Smooth muscle cell (in vitro differentiated cells): Measurements from ENCODE around the gene AURKB. TPM values are rescaled to one million over a fixed set of nuclear protein-coding genes. Genes with fewer than 3 reads are reported as not detected.

Experiments
- DNase-seq: peaks from one replicate; lab custom pipeline; 2025; ENCODE audit not compliant: unreplicated experiment; lab: John Stamatoyannopoulos, UW
- H2AFZ ChIP-seq: fragments of 200-600 bp; sonication (generic); 2 replicates; pipeline ENCODE4 v1.6.0; 2016; ENCODE audit warnings: antibody characterized with exemption, low read depth, mild to moderate bottlenecking
- H3F3A ChIP-seq: fragments of 200-600 bp; sonication (generic); 2 replicates; pipeline ENCODE4 v1.6.0; 2017; ENCODE audit warnings: antibody characterized with exemption, low read depth
- H3K27ac ChIP-seq: fragments of 200-600 bp; sonication (generic); 2 replicates; pipeline ENCODE4 v1.5.1; 2016; ENCODE audit warnings: low read depth, mild to moderate bottlenecking
- H3K27me3 ChIP-seq: fragments of 200-600 bp; sonication (generic); 2 replicates; pipeline ENCODE4 v1.6.1; 2016; ENCODE audit warnings: low read depth, mild to moderate bottlenecking
- H3K36me3 ChIP-seq: fragments of 200-600 bp; sonication (generic); 2 replicates; pipeline ENCODE4 v1.5.1; 2016; ENCODE audit warnings: low read depth
- H3K4me1 ChIP-seq: fragments of 200-600 bp; sonication (generic); 2 replicates; pipeline ENCODE4 v1.5.1; 2016; ENCODE audit warnings: low read depth
- H3K4me2 ChIP-seq: fragments of 200-600 bp; sonication (generic); 2 replicates; pipeline ENCODE4 v1.6.0; 2016; ENCODE audit warnings: mild to moderate bottlenecking
- H3K4me3 ChIP-seq: fragments of 200-600 bp; sonication (generic); 2 replicates; pipeline ENCODE4 v1.5.1; 2016; ENCODE audit warnings: mild to moderate bottlenecking
- H3K79me2 ChIP-seq: fragments of 200-600 bp; sonication (generic); 2 replicates; pipeline ENCODE4 v1.6.0; 2016; ENCODE audit warnings: low read depth, mild to moderate bottlenecking
- H3K9ac ChIP-seq: fragments of 200-600 bp; sonication (generic); 2 replicates; pipeline ENCODE4 v1.6.0; 2016; ENCODE audit warnings: low read depth
- H3K9me3 ChIP-seq: fragments of 200-600 bp; sonication (generic); replicated peaks from 2 replicates; pipeline ENCODE4 v1.5.1; 2016; ENCODE audit warnings: low read depth
- H4K20me1 ChIP-seq: fragments of 200-600 bp; sonication (generic); 2 replicates; pipeline ENCODE4 v1.6.0; 2016; ENCODE audit warnings: low read depth
- WGBS: methylation state at CpG from one replicate; pipeline ENCODE4 v1.1.7; 2016; ENCODE audit warnings: low lambda C conversion rate; 5-methylcytosine and 5-hydroxymethylcytosine counted together
- polyA plus RNA-seq: library from polyadenylated mRNA; unstranded; fragments of >200 nt; fragmentation: Nextera tagmentation; extraction: Ambion mirVana; gene quantifications from 2 replicates; pipeline ENCODE4 v1.2.1, GENCODE V29; 2016
- total RNA-seq: library from RNA; depleted of rRNA; stranded (reverse); fragments of >200 nt; gene quantifications from 2 replicates; pipeline ENCODE4 v1.2.3, GENCODE V29; 2014
- TF ChIP-seq, protein P1 (sequence below): fragments of 200-600 bp; sonication (generic); IDR thresholded peaks from 2 replicates; pipeline ENCODE4 v1.5.1; 2017; ENCODE audit warnings: borderline replicate concordance, mild to moderate bottlenecking, antibody characterized with exemption; ENCODE audit not compliant: insufficient read depth, poor library complexity, severe bottlenecking

AURKB gene
- total and polyA plus RNA-seq, 2 experiments from 2014 or later = 16.6 to 33.5 TPM

DNA sequence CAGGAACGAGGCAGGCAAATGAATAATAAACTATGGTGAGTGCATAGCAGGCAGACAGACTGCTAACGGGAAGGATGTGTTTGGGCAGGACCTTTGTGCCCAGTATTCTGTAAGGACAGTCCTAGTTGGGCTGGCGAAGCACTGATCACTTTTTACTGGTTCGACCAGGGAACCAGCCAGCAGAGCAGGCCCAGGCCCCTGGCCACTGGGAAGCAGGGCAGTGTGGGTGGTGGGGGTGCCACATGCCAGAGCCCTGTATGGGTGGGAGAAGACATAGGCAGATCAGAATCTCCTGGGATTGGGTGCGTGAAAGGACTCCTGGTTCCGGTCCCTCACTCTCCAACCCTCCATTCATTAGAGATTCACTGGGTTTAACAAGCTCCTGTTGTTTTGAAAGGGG, 43.6 kb downstream of the AURKB start:
- Histone ChIP-seq H3K4me2 (no peak overlapping the region), H2AFZ (no peak overlapping the region), H3K79me2 (peaks cover 14% of the 10 kb centered on the region), H3K27me3 (no peaks in the 10 kb centered on the region), H4K20me1 (peaks cover 5% of the 10 kb centered on the region), H3K36me3 (no peaks in the 10 kb centered on the region), H3K9ac (no peak overlapping the region), H3K4me1 (peaks cover 18% of the 10 kb centered on the region), H3F3A (no peaks in the 10 kb centered on the region), H3K27ac (no peak overlapping the region), H3K4me3 (no peak overlapping the region), H3K9me3 (no peaks in the 10 kb centered on the region)
- DNase-seq = no peak
- 92% methylated on average over 6 of the region's 6 CpGs for WGBS
- TF ChIP-seq, protein P1, sequence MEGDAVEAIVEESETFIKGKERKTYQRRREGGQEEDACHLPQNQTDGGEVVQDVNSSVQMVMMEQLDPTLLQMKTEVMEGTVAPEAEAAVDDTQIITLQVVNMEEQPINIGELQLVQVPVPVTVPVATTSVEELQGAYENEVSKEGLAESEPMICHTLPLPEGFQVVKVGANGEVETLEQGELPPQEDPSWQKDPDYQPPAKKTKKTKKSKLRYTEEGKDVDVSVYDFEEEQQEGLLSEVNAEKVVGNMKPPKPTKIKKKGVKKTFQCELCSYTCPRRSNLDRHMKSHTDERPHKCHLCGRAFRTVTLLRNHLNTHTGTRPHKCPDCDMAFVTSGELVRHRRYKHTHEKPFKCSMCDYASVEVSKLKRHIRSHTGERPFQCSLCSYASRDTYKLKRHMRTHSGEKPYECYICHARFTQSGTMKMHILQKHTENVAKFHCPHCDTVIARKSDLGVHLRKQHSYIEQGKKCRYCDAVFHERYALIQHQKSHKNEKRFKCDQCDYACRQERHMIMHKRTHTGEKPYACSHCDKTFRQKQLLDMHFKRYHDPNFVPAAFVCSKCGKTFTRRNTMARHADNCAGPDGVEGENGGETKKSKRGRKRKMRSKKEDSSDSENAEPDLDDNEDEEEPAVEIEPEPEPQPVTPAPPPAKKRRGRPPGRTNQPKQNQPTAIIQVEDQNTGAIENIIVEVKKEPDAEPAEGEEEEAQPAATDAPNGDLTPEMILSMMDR = no peak

DNA sequence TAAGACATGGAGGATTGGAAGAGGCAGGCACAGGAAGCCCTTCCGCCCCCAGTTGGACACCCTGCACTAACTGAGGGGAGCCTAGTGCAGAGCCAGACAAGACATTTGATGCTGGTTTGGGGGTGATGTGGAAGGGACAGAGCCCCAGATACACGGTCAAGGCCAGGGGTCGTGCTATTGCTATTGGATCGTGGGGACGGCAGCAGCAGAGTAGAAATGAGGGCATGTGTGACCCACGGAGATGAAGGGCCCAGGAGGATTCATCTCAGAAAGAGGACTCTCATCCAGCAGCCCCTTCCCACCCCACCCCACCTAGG, 45.6 kb downstream of the AURKB start:
- H4K20me1 ChIP-seq = peaks cover 8% of the 10 kb centered on the region
- H3K4me1 ChIP-seq = peaks cover 22% of the 10 kb centered on the region
- peaks cover 17% of the 10 kb centered on the region for H3K79me2 ChIP-seq
- peak overlapping the region; percentile 97 for H3K4me2 ChIP-seq
- no peaks in the 10 kb centered on the region for H3K36me3 ChIP-seq
- peaks cover 5% of the 10 kb centered on the region for H3F3A ChIP-seq
- peak overlapping the region; percentile 1 for H3K27ac ChIP-seq
- no peak overlapping the region for H3K4me3 ChIP-seq
- no peak overlapping the region for H3K9ac ChIP-seq
- H2AFZ ChIP-seq = no peak overlapping the region
- WGBS = 88% methylated on average over 6 of the region's 6 CpGs
- TF ChIP-seq, protein P1 = no peak
- no peaks in the 10 kb centered on the region for H3K9me3 ChIP-seq
- no peaks in the 10 kb centered on the region for H3K27me3 ChIP-seq
- no peak for DNase-seq

DNA sequence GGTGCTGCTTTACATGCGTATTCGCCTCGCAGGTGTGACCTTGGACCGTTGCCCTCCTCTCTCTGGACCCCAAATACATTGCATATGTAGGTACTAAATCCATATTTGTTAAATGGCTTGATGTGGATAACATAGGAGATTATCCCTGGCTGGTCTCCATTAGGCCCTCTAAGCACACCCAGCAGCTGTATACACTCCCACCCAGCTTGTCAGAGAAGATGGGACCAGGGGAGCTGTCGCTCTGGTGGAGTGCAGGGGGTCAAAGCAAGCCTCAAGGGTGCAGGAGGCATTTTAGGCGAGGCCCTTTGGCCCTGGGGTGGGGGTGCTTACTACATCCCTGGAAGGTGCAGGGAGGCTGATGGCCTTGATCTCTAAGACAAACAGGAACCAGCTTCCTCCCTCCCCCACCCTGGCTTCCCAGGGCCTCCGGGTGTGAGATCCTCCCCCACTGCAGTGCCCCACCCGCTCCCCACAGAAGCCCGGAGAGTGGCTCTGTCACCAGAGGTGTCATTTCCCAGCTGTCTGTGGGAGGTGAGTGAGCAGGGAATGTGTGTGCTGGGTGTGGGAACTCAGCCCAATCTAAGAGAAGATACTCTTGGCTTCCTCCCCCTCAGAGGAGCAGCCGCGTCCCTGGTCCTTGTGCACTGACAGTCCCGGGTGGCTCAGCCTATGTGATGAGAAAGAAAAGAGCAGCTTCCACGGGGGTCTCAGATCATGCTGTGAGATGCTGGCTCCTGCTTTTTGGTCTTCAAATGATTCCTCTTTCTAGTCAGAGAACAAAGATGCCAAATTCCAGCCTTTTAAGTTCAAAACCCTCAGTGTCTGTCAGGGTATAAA, 46.2 kb downstream of the AURKB start:
- WGBS = 38% methylated on average over 13 of the region's 13 CpGs
- TF ChIP-seq, protein P1 = no peak

More for the DNA sequence above, 46.2 kb downstream of the AURKB start:
- peak overlapping the region; percentile 97 for H3K4me2 ChIP-seq
- H3K27ac ChIP-seq = peak overlapping the region; percentile 1
- H3F3A ChIP-seq = peaks cover 5% of the 10 kb centered on the region
- H2AFZ ChIP-seq = peak overlapping the region; percentile 44
- H3K36me3 ChIP-seq = no peaks in the 10 kb centered on the region
- H3K27me3 ChIP-seq = no peaks in the 10 kb centered on the region
- DNase-seq = no peak
- no peaks in the 10 kb centered on the region for H3K9me3 ChIP-seq
- H3K9ac ChIP-seq = no peak overlapping the region
- peaks cover 13% of the 10 kb centered on the region for H4K20me1 ChIP-seq
- peaks cover 22% of the 10 kb centered on the region for H3K4me1 ChIP-seq
- no peak overlapping the region for H3K4me3 ChIP-seq
- H3K79me2 ChIP-seq = peaks cover 17% of the 10 kb centered on the region
